ENCODE measurements around the gene FCSK. TPM values are rescaled to one million over a fixed set of nuclear protein-coding genes. Genes with fewer than 3 reads are reported as not detected.

Gene FCSK
- total RNA-seq, 4 donors from 2014 or later: 12.1 to 65.3 (median 22.9) TPM

DNA sequence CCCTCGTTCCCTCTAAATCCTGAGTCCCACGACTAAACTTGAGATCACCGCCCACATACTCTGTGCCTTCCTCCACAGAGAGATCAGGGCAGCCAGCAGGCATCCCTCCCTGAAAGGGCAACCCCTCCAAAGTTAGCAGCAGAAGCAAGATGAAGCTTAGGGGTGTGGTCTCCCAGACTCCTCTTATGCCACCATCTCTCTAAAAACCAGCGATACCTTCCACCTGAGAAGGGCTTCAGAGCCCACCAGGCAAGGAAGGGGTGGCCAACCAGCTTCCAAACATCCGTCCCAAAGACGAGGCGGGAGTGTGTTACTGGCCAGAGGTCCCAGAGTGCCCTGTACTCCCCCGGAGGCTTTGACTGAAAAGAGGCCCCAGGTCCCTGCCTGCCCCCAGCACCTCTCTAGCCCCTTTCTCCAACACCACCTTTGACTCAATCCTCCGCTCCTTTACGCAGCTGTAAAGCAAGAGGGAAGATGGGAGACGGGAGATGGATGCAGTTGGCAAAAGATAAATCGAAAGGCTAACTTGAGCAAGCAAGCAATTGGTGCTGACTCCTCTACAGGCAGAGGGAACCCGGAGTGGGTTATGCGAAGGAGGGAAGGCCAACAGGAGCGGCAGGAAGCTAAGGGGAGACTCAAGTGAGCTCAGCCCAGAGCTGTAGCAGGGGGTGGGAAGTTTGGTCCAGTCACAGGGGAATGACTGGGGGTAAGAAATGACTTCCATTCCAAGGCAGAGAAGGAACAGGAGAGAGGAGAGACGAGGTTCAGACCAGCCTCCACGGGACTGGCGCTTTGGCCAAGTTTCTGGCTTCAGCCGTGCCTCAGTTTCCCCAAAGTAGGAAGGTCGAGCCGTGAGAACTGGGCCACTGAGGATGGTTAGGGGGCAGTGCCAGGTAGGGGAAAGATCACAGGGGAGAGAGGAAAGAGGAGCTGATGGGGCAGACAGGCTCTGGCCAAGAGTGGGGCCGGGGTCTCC is 16.5 kb upstream of the FCSK start:
- intact Hi-C loops (cut with DNase I; ENCODE audit: low total_unique reads): loop anchor here (10.0 kb wide), 1 partner anchor 53 kb away; no protein-coding TSS in a partner anchor
- peak in 1 of 2 donors; percentile 48 for DNase-seq
- Histone ChIP-seq H3K4me1 (peaks cover 7 to 18% of the 10 kb centered on the region in 2 donors), H3K27me3 (no peaks in the 10 kb centered on the region), H3K27ac (peak overlapping the region; percentile 71 to 81), H3K36me3 (no peaks in the 10 kb centered on the region), H3K4me3 (peak overlapping the region; percentile 65 to 92), H3K9me3 (no peaks in the 10 kb centered on the region)
- TF ChIP-seq POLR2A (IDR thresholded peaks at IDR 0.05): no peak
- TF ChIP-seq, protein P1, sequence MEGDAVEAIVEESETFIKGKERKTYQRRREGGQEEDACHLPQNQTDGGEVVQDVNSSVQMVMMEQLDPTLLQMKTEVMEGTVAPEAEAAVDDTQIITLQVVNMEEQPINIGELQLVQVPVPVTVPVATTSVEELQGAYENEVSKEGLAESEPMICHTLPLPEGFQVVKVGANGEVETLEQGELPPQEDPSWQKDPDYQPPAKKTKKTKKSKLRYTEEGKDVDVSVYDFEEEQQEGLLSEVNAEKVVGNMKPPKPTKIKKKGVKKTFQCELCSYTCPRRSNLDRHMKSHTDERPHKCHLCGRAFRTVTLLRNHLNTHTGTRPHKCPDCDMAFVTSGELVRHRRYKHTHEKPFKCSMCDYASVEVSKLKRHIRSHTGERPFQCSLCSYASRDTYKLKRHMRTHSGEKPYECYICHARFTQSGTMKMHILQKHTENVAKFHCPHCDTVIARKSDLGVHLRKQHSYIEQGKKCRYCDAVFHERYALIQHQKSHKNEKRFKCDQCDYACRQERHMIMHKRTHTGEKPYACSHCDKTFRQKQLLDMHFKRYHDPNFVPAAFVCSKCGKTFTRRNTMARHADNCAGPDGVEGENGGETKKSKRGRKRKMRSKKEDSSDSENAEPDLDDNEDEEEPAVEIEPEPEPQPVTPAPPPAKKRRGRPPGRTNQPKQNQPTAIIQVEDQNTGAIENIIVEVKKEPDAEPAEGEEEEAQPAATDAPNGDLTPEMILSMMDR (IDR thresholded peaks at IDR 0.05): no peak

DNA sequence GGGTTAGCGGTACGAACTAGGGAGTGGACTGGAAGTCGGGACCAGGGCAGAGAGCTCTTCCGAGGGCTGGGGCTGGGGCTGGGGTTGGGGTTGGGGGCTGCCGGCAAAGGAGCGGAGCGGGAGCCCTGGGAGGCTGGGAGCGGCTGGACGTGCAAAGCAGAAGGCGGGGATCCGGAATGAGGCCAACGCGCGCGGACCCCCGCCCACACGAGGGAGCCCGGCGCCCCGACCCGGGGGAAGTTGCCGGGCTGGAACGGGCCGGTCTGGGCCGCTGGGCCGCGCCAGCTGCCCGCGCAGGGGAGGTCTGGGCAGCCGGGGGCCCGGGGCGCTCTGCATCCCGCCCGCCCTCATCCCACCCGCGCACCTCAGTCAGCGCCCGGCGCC is 15.8 kb upstream of the FCSK start:
- Histone ChIP-seq H3K4me1 (peaks cover 2 to 11% of the 10 kb centered on the region in 2 donors), H3K27me3 (no peaks in the 10 kb centered on the region), H3K9me3 (no peaks in the 10 kb centered on the region), H3K27ac (peak overlapping the region; percentile 71 to 81), H3K36me3 (no peaks in the 10 kb centered on the region), H3K4me3 (peak overlapping the region; percentile 65 to 92)
- TF ChIP-seq, protein P1 (IDR thresholded peaks at IDR 0.05): no peak
- DNase-seq: peak; percentile 34 to 60
- intact Hi-C loops (cut with DNase I; ENCODE audit: low total_unique reads): loop anchor here (10.0 kb wide), 1 partner anchor 54 kb away; no protein-coding TSS in a partner anchor

DNA sequence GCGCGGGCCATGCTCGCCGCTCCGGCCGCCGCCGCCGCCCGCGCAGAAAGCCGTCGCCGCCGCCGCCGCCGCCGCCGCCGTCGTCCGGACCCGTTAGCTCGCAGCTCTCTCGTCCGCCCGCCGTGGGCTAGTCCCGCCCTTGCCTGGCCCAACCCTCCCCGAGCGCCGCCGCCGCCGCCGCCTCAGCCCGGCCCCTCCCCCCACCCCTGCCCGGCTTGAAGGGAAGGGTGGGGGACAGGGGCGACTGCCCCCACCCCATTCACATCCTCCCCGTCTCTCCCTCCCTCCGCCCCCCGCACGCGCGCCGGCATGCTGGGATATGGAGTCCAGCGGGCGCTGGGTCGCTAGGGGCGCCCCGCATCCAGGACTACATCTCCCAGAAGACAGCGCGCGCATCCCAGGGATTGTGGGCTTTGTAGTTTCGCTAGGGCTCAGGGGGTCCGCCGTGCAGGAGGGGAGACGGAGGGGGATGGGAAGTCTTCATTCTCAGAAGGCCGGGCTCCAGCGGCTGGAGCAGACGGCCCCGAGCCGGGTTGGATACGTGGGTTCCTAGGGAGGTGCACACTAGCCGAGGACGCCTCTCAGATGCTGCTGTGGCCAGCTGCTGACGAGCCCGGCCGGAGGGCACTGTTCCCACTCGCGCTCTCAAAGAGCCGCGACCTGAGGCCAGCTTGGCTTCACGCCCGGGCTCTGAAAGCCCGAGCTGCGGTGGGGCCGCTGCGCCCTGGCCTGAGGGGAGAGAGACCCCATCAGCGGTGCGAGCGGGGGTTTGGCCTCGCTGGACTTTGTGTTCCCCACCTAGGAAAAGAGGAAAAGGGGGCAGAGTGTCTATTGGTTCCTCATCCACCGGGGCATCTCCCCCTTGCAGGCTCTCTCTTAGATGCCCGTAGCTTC is 15.2 kb upstream of the FCSK start, which contains the start of gene ST3GAL2:
Gene ST3GAL2, minus strand, starts transcription at position 132 of the 894 bp plus-strand sequence. CDS start 40,570 bp downstream, outside the sequence.
- Histone ChIP-seq H3K9me3 (no peaks in the 10 kb centered on the region), H3K4me1 (peaks cover 0 to 7% of the 10 kb centered on the region in 2 donors), H3K27ac (peak within 1 kb of the TSS; percentile 71 to 81), H3K27me3 (no peaks in the 10 kb centered on the region), H3K36me3 (no peaks in the 10 kb centered on the region), H3K4me3 (peak within 1 kb of the TSS; percentile 65 to 92)
- TF ChIP-seq, protein P1 (IDR thresholded peaks at IDR 0.05): peak in 2 of 4 experiments; percentile 8 to 39
- peak in 1 of 2 donors; percentile 20 for TF ChIP-seq POLR2A (IDR thresholded peaks at IDR 0.05)
- peak; percentile 95 for DNase-seq
- intact Hi-C loops (cut with DNase I; ENCODE audit: low total_unique reads): loop anchor here (10.0 kb wide), 1 partner anchor 54 kb away; no protein-coding TSS in a partner anchor

DNA sequence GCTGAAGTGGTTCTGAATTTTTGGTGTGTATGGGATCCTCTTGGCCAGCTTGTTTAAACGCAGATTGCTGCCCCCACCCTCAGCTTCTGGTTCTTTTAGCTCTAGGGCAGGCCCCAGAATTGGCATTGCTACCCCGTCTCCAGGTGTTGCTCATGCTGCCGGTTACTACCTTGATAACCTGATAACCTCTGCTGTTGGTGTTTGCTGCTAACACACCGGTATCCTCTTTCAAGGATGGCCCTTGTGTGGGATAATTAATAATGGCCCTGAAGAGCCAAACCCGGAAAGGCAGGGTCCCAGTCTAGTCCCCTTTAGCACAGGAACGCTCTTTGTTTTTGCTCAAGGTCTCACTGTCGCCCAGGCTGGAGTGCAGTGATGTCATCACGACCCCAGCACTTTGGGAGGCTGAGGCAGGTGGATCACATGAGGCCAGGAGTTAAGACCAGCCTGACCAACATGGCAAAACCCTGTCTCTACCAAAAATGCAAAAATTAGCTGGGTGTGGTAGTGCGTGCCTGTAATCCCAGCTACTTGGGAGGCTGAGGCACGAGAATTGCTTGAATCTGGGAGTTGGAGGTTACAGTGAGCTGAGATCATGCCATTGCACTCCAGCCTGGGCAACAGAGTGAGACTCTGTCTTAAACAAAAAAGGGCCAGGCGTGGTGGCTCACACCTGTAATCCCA is 14.2 kb upstream of the FCSK start:
- TF ChIP-seq, protein P1 (IDR thresholded peaks at IDR 0.05): no peak
- TF ChIP-seq POLR2A (IDR thresholded peaks at IDR 0.05): no peak
- H3K9me3 ChIP-seq: no peaks in the 10 kb centered on the region
- intact Hi-C loops (cut with DNase I; ENCODE audit: low total_unique reads): no loop called here
- DNase-seq: no peak
- peaks cover 0 to 5% of the 10 kb centered on the region in 2 donors for H3K4me1 ChIP-seq
- no peaks in the 10 kb centered on the region for H3K27me3 ChIP-seq
- H3K27ac ChIP-seq: no peak overlapping the region
- H3K36me3 ChIP-seq: no peaks in the 10 kb centered on the region
- H3K4me3 ChIP-seq: no peak overlapping the region

Data from uterus (tissue), 4 donors.